HEK293 (cell line): ENCODE results near the gene DBN1.

Experiments
- HOXA7 ChIP-seq: sonication (generic); formaldehyde crosslinking; IDR thresholded peaks from 2 replicates; pipeline ENCODE4 v1.8.1; 2022; ENCODE audit warnings: missing genetic modification reagents, borderline replicate concordance
- KLF7 ChIP-seq: fragments of 450-650 bp; formaldehyde crosslinking; IDR thresholded peaks from 2 replicates; pipeline ENCODE4 v1.5.1; 2016; ENCODE audit warnings: missing biosample characterization, missing genetic modification characterization, borderline replicate concordance
- REPIN1 ChIP-seq: fragments of 450-650 bp; formaldehyde crosslinking; IDR thresholded peaks from 2 replicates; pipeline ENCODE4 v1.5.1; 2017; ENCODE audit warnings: missing biosample characterization, missing genetic modification characterization, low read depth
- SCRT1 ChIP-seq: fragments of 450-650 bp; formaldehyde crosslinking; IDR thresholded peaks from 2 replicates; pipeline ENCODE4 v1.5.1; 2016; ENCODE audit warnings: missing biosample characterization, missing genetic modification characterization, borderline replicate concordance
- SP2 ChIP-seq: fragments of 450-650 bp; formaldehyde crosslinking; IDR thresholded peaks from 2 replicates; pipeline ENCODE4 v1.5.1; 2016; ENCODE audit warnings: missing biosample characterization, missing genetic modification characterization
- SP3 ChIP-seq: fragments of 450-650 bp; formaldehyde crosslinking; IDR thresholded peaks from 2 replicates; pipeline ENCODE4 v1.5.1; 2016; ENCODE audit warnings: missing biosample characterization, missing genetic modification characterization
- TRIM28 ChIP-seq: IDR thresholded peaks from 2 replicates; pipeline ENCODE4 v1.6.1; 2011; ENCODE audit warnings: low read length, control low read depth, borderline replicate concordance
- YY1 ChIP-seq: fragments of 450-650 bp; formaldehyde crosslinking; IDR thresholded peaks from 2 replicates; pipeline ENCODE4 v1.5.1; 2018; ENCODE audit warnings: missing biosample characterization, missing genetic modification characterization
- ZBTB17 ChIP-seq: fragments of 450-650 bp; formaldehyde crosslinking; IDR thresholded peaks from 2 replicates; pipeline ENCODE4 v1.5.1; 2016; ENCODE audit warnings: missing biosample characterization, missing genetic modification characterization
- ZNF133 ChIP-seq: fragments of 450-650 bp; formaldehyde crosslinking; IDR thresholded peaks from 2 replicates; pipeline ENCODE4 v1.5.1; 2016; ENCODE audit warnings: missing biosample characterization, missing genetic modification characterization
- ZNF148 ChIP-seq: fragments of 450-650 bp; formaldehyde crosslinking; IDR thresholded peaks from 2 replicates; pipeline ENCODE4 v1.5.0; 2017; ENCODE audit warnings: missing biosample characterization, missing genetic modification characterization, borderline replicate concordance
- ZNF174 ChIP-seq: fragments of 450-650 bp; formaldehyde crosslinking; IDR thresholded peaks from 2 replicates; pipeline ENCODE4 v1.5.0; 2017; ENCODE audit warnings: missing biosample characterization, mild to moderate bottlenecking, missing genetic modification characterization
- ZNF175 ChIP-seq: fragments of 450-650 bp; formaldehyde crosslinking; IDR thresholded peaks from 2 replicates; pipeline ENCODE4 v1.5.1; 2016; ENCODE audit warnings: missing biosample characterization, missing genetic modification characterization
- ZNF311 ChIP-seq: fragments of 450-650 bp; formaldehyde crosslinking; IDR thresholded peaks from 2 replicates; pipeline ENCODE4 v1.5.1; 2017; ENCODE audit warnings: missing biosample characterization, missing genetic modification characterization, borderline replicate concordance
- ZNF350 ChIP-seq: fragments of 450-650 bp; formaldehyde crosslinking; IDR thresholded peaks from 2 replicates; pipeline ENCODE4 v1.5.0; 2017; ENCODE audit warnings: missing biosample characterization, mild to moderate bottlenecking, missing genetic modification characterization
- ZNF433 ChIP-seq: fragments of 450-650 bp; formaldehyde crosslinking; IDR thresholded peaks from 2 replicates; pipeline ENCODE4 v1.5.1; 2016; ENCODE audit warnings: missing biosample characterization, missing genetic modification characterization, low read depth
- ZNF48 ChIP-seq: fragments of 450-650 bp; formaldehyde crosslinking; IDR thresholded peaks from 2 replicates; pipeline ENCODE4 v1.5.1; 2016; ENCODE audit warnings: missing biosample characterization, missing genetic modification characterization
- ZNF561 ChIP-seq: fragments of 450-650 bp; IDR thresholded peaks from 2 replicates; pipeline ENCODE4 v1.5.1; 2018; ENCODE audit warnings: missing biosample characterization, missing genetic modification characterization, borderline replicate concordance
- ZNF596 ChIP-seq: fragments of 450-650 bp; IDR thresholded peaks from 2 replicates; pipeline ENCODE4 v1.5.0; 2018; ENCODE audit warnings: missing biosample characterization, mild to moderate bottlenecking, missing genetic modification characterization, moderate library complexity
- ZNF624 ChIP-seq: fragments of 450-650 bp; formaldehyde crosslinking; IDR thresholded peaks from 2 replicates; pipeline ENCODE4 v1.5.1; 2017; ENCODE audit warnings: missing biosample characterization, missing genetic modification characterization
- ZNF670 ChIP-seq: fragments of 450-650 bp; formaldehyde crosslinking; IDR thresholded peaks from 2 replicates; pipeline ENCODE4 v1.5.1; 2016; ENCODE audit warnings: missing biosample characterization, missing genetic modification characterization, low read depth
- ZNF768 ChIP-seq: fragments of 450-650 bp; formaldehyde crosslinking; IDR thresholded peaks from 2 replicates; pipeline ENCODE4 v1.5.1; 2018; ENCODE audit warnings: missing biosample characterization, mild to moderate bottlenecking, missing genetic modification characterization
- ZSCAN23 ChIP-seq: fragments of 450-650 bp; formaldehyde crosslinking; IDR thresholded peaks from 2 replicates; pipeline ENCODE4 v1.5.1; 2016; ENCODE audit warnings: missing biosample characterization, missing genetic modification characterization
- TF ChIP-seq, protein P1 (sequence below): fragments of 450-650 bp; formaldehyde crosslinking; conservative IDR thresholded peaks from 2 replicates; pipeline ENCODE4 v1.5.1; 2016; ENCODE audit warnings: low read depth, missing biosample characterization, missing genetic modification characterization
- TF ChIP-seq, protein P2 (sequence below): fragments of 450-650 bp; formaldehyde crosslinking; IDR thresholded peaks from 2 replicates; pipeline ENCODE4 v1.5.1; 2016; ENCODE audit warnings: missing biosample characterization, missing genetic modification characterization
- TF ChIP-seq, protein P3 (sequence below): fragments of 450-650 bp; formaldehyde crosslinking; IDR thresholded peaks from 2 replicates; pipeline ENCODE4 v1.5.1; 2016; ENCODE audit warnings: missing biosample characterization, missing genetic modification characterization
- TF ChIP-seq, protein P4 (sequence below): fragments of 450-650 bp; formaldehyde crosslinking; IDR thresholded peaks from 2 replicates; pipeline ENCODE4 v1.5.1; 2016; ENCODE audit warnings: missing biosample characterization, missing genetic modification characterization

DBN1 gene

DNA sequence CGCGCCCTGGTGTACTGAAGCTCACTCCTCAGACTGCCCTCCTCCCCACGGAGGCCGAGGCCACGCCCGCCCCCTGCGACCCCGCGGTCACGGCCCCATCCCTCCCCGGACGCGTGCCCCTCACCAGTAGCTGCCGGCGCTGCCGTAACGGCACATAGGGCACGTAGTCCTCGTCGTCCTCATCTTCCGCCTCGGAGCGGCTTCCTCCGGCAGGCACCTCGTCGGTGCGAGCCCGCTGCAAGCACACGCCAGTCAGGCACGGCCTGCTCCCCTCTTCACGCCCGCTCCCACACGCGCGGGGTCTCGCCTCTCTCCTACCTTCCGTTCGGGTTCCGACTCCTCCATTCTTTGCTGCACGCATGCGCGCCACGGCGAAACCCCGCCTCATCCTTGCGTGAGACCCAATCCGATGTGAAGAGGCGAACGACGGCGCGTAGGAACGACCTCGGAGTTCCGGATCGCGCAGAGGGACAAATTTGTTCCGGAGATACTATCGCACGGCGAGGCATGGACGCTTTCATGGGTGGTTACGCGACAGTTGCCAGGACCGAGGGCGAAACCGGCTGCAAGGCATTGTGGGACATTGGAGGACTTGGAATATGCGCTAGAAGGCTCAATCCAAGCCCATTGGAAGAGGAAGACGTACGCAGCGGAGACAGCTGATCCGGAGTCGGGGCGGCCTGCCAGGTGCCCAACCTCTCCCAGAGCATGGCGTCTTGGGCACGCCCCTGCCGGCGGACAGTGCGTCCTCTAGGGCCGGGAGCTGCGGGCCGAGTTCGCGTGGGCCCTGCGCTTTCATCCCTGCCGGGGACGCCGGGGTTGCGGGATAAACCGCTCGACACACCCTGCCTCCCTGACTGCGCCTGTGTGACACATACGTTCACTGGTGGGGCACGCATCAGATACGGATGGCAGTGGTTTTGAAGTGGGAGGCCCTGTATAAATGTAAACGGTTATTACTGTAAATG is 43.5 kb upstream of the DBN1 start, which contains the start of gene DDX41 (continued):
- TF ChIP-seq, protein P1, sequence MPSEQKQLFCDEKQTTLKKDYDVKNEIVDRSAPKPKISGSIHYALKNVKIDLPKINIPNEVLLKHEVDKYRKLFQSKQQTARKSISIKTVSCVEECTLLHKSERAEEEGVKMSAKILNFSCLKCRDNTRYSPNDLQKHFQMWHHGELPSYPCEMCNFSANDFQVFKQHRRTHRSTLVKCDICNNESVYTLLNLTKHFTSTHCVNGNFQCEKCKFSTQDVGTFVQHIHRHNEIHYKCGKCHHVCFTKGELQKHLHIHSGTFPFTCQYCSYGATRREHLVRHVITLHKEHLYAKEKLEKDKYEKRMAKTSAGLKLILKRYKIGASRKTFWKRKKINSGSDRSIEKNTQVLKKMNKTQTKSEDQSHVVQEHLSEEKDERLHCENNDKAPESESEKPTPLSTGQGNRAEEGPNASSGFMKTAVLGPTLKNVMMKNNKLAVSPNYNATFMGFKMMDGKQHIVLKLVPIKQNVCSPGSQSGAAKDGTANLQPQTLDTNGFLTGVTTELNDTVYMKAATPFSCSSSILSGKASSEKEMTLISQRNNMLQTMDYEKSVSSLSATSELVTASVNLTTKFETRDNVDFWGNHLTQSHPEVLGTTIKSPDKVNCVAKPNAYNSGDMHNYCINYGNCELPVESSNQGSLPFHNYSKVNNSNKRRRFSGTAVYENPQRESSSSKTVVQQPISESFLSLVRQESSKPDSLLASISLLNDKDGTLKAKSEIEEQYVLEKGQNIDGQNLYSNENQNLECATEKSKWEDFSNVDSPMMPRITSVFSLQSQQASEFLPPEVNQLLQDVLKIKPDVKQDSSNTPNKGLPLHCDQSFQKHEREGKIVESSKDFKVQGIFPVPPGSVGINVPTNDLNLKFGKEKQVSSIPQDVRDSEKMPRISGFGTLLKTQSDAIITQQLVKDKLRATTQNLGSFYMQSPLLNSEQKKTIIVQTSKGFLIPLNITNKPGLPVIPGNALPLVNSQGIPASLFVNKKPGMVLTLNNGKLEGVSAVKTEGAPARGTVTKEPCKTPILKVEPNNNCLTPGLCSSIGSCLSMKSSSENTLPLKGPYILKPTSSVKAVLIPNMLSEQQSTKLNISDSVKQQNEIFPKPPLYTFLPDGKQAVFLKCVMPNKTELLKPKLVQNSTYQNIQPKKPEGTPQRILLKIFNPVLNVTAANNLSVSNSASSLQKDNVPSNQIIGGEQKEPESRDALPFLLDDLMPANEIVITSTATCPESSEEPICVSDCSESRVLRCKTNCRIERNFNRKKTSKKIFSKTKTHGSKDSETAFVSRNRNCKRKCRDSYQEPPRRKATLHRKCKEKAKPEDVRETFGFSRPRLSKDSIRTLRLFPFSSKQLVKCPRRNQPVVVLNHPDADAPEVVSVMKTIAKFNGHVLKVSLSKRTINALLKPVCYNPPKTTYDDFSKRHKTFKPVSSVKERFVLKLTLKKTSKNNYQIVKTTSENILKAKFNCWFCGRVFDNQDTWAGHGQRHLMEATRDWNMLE: peak; percentile 78
- peak; percentile 64 for TF ChIP-seq TRIM28
- TF ChIP-seq ZBTB17 (tag by site-specific recombination): peak; percentile 100
- TF ChIP-seq ZNF48 (tag by site-specific recombination): no peak
- no peak for TF ChIP-seq ZNF175 (tag by site-specific recombination)
- TF ChIP-seq, protein P2, sequence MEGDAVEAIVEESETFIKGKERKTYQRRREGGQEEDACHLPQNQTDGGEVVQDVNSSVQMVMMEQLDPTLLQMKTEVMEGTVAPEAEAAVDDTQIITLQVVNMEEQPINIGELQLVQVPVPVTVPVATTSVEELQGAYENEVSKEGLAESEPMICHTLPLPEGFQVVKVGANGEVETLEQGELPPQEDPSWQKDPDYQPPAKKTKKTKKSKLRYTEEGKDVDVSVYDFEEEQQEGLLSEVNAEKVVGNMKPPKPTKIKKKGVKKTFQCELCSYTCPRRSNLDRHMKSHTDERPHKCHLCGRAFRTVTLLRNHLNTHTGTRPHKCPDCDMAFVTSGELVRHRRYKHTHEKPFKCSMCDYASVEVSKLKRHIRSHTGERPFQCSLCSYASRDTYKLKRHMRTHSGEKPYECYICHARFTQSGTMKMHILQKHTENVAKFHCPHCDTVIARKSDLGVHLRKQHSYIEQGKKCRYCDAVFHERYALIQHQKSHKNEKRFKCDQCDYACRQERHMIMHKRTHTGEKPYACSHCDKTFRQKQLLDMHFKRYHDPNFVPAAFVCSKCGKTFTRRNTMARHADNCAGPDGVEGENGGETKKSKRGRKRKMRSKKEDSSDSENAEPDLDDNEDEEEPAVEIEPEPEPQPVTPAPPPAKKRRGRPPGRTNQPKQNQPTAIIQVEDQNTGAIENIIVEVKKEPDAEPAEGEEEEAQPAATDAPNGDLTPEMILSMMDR (tag by site-specific recombination): peak; percentile 81
- peak; percentile 94 for TF ChIP-seq SP2 (tag by site-specific recombination)
- no peak for TF ChIP-seq ZNF433 (tag by site-specific recombination)
- peak; percentile 88; the same call in 1 of the 2 replicates for TF ChIP-seq ZNF561 (tag by site-specific recombination)
- peak; percentile 85; the same call in 1 of the 2 replicates for TF ChIP-seq YY1 (tag by site-specific recombination)
- no peak for TF ChIP-seq ZNF670
- TF ChIP-seq KLF7 (tag by site-specific recombination): 0 out of 2 replicates have a peak, but pooled peaks have one; percentile 76
- no peak for TF ChIP-seq HOXA7 (CRISPR knock-in tag)
- TF ChIP-seq ZNF148: no peak
- TF ChIP-seq ZNF174 (tag by site-specific recombination): no peak
- peak; percentile 89 for TF ChIP-seq SP3 (tag by site-specific recombination)
- peak; percentile 68; the same call in 1 of the 2 replicates for TF ChIP-seq REPIN1 (tag by site-specific recombination)
- TF ChIP-seq, protein P3, sequence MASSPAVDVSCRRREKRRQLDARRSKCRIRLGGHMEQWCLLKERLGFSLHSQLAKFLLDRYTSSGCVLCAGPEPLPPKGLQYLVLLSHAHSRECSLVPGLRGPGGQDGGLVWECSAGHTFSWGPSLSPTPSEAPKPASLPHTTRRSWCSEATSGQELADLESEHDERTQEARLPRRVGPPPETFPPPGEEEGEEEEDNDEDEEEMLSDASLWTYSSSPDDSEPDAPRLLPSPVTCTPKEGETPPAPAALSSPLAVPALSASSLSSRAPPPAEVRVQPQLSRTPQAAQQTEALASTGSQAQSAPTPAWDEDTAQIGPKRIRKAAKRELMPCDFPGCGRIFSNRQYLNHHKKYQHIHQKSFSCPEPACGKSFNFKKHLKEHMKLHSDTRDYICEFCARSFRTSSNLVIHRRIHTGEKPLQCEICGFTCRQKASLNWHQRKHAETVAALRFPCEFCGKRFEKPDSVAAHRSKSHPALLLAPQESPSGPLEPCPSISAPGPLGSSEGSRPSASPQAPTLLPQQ (tag by site-specific recombination): peak; percentile 93
- TF ChIP-seq ZNF768 (tag by site-specific recombination): no peak
- no peak for TF ChIP-seq ZNF311 (tag by site-specific recombination)
- TF ChIP-seq, protein P4, sequence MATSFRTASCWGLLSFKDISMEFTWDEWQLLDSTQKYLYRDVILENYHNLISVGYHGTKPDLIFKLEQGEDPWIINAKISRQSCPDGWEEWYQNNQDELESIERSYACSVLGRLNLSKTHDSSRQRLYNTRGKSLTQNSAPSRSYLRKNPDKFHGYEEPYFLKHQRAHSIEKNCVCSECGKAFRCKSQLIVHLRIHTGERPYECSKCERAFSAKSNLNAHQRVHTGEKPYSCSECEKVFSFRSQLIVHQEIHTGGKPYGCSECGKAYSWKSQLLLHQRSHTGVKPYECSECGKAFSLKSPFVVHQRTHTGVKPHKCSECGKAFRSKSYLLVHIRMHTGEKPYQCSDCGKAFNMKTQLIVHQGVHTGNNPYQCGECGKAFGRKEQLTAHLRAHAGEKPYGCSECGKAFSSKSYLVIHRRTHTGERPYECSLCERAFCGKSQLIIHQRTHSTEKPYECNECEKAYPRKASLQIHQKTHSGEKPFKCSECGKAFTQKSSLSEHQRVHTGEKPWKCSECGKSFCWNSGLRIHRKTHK: no peak
- no peak for TF ChIP-seq ZNF133 (tag by site-specific recombination)
- TF ChIP-seq ZSCAN23: no peak
- no peak for TF ChIP-seq ZNF596 (tag by site-specific recombination)
- TF ChIP-seq ZNF624 (tag by site-specific recombination): no peak
- no peak for TF ChIP-seq ZNF350 (tag by site-specific recombination)
- no peak; the same call in 1 of the 2 replicates for TF ChIP-seq SCRT1 (tag by site-specific recombination)
